Fibroblast of peridontal ligament (primary cell): Measurements from ENCODE around the gene LZTS3.
A peak's percentile ranks its signal among the peaks of the same experiment; 100 is the strongest.
"Not testable (repeated sequence)": the region's sequence is repeated elsewhere in the genome, so short reads cannot be mapped to it uniquely, and the experiment has no call there.

Experiments
- DNase-seq: peaks from one replicate; pipeline ENCODE4 v3.0.0-alpha.2; 2010; ENCODE audit errors: extremely low read depth

Gene LZTS3

GRCh38 chr20:3135507-3136070 is 37.8 kb downstream of the LZTS3 start:
- no peak for DNase-seq

GRCh38 chr20:3134151-3134550 is 39.2 kb downstream of the LZTS3 start:
- DNase-seq = peak; percentile 38

GRCh38 chr20:3133155-3133554 is 40.2 kb downstream of the LZTS3 start:
- peak; percentile 31 for DNase-seq

- DNase-seq = no peak
Measured at GRCh38 chr20:3130051-3130600, 43.2 kb downstream of the LZTS3 start.

GRCh38 chr20:3129094-3129493 is 44.3 kb downstream of the LZTS3 start:
- DNase-seq = no peak

- DNase-seq = no peak
Measured at GRCh38 chr20:3128275-3128984, 44.9 kb downstream of the LZTS3 start.

- DNase-seq = no peak
Measured at GRCh38 chr20:3126527-3126859, 46.9 kb downstream of the LZTS3 start.

GRCh38 chr20:3125776-3126526 is 47.4 kb downstream of the LZTS3 start:
- not testable (repeated sequence) for DNase-seq

- not testable (repeated sequence) for DNase-seq
Measured at GRCh38 chr20:3124773-3125560, 48.4 kb downstream of the LZTS3 start.

- DNase-seq = not testable (repeated sequence)
Measured at GRCh38 chr20:3124163-3124562, 49.2 kb downstream of the LZTS3 start.

GRCh38 chr20:3123542-3123941 is 49.8 kb downstream of the LZTS3 start:
- DNase-seq = no peak

- no peak for DNase-seq
Measured at GRCh38 chr20:3121955-3122610, 51.3 kb downstream of the LZTS3 start.

GRCh38 chr20:3121271-3121911 is 52.0 kb downstream of the LZTS3 start:
- DNase-seq = no peak

GRCh38 chr20:3119044-3119443 is 54.3 kb downstream of the LZTS3 start:
- DNase-seq = no peak

- peak; percentile 81 for DNase-seq
Measured at GRCh38 chr20:3117839-3118379, 55.4 kb downstream of the LZTS3 start.

GRCh38 chr20:3116341-3116740 is 57.0 kb downstream of the LZTS3 start:
- no peak for DNase-seq

GRCh38 chr20:3115190-3116107 is 57.9 kb downstream of the LZTS3 start:
- DNase-seq = peak; percentile 56
